SIG-M5 treated with dmso at 0.1 percent for 504 hours (cell line): ENCODE data around the gene PTPRM.

Source experiments
- DNase-seq: peaks from one replicate; lab custom pipeline; 2025; ENCODE audit not compliant: unreplicated experiment; lab: John Stamatoyannopoulos, UW

Gene PTPRM

DNA sequence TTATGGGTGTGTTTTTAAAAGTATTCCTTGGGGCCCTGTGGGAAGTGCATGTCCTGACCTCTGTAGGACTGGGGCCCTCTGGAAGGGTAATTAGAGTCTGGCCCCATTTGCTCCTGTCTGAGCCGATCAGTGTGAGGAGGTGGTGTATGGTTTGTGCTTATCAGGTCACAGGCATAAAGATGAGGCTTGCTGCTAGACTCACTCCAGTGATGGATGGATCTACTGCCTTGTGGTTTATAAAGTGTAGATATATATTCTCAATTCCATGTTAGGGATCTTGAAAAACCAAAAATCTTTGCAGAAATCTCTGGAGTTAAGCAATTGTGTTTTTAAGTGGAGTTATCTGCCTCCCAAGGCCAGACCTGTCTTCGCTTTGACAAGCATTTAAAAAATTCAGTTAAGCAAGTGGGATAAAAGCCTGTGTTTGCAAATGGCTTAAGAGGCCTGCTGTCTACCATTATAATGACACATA is 182.4 kb downstream of the PTPRM start:
- DNase-seq, result no peak

DNA sequence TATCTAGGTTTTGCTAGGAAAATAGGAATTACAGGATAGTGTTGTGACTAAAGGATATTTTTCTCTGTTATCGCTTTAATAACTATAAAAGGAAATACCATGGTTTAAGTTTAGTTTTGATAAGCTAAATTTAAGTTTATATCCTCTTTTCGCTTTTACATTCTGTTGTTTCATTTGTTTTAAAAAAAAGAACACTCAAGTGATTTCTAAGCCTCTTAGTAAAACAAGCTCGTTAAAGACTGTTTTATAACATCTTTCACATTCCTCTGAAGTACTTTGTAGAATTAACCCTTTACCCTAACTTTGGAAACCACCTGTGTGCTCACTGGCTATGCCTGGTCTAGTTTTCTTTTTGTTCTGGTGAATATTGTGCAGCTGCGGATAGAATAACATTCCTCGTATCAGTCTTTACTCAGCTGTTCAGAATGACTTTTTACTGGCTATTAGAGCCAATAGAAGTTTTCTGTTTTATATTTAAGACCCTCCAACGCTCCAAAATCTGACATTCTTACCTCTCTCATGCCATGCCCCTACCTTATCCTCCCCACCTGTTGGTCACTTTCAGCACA is 183.1 kb downstream of the PTPRM start:
- DNase-seq, result no peak

DNA sequence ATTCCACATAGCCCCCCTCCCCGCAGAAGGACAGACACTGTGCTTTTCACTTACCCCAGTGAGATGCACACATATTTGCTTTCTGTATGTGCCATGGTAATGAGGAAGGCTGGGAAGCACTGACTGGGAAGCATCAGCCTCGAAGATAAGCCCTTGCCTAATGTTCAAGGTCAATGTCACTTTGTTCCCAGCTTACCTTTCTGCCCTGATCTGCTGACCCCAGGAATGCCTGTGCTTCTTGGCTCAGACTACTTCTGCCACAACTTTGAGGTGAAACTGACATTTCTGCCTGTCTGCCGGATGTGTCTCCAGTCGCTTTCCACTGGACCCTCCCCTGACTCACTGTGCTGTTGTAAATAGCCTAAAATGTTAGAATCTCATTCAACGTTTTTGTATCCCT is 183.8 kb downstream of the PTPRM start:
- DNase-seq, result no peak

DNA sequence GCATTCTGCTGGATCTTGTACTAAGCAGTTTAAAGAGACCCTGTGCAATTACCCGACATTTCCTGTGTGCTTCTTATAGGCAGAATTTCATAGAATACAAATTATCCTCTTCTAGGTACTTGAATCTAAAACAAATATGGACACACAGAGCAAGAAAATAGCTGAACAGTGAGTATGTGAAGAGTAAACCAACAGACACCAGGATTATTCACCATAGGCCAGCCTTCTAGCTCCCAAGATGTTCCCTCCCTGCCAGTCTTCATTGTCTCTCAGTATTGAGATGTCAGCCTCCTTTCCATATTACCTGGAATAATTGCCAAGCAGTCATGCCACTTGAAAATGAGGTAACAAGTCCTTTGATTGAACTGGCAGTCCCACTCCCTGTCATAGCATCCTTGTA is 187.1 kb downstream of the PTPRM start:
- DNase-seq, result no peak

DNA sequence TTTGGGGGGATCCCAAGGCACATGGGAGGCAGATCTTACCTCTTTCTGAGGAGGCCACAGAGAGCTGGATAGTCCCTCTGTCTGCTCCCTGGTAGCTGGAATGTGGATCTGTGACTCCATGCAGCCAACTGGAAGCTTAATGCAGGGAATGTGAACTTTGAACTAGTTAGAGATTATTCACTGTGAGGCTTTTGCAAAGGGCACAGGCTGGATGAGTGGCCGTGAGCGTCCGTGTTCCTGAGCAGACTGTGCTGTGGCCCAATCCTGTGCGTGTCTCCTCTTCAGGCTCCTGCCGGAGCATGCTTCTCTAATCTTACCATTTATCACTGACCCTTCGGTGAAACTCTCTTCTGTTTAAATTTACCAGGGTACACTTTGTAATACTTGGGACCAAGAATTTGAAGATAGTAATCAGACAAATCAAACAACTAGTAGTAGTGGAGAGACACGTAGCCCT is 187.6 kb downstream of the PTPRM start:
- DNase-seq, result no peak

DNA sequence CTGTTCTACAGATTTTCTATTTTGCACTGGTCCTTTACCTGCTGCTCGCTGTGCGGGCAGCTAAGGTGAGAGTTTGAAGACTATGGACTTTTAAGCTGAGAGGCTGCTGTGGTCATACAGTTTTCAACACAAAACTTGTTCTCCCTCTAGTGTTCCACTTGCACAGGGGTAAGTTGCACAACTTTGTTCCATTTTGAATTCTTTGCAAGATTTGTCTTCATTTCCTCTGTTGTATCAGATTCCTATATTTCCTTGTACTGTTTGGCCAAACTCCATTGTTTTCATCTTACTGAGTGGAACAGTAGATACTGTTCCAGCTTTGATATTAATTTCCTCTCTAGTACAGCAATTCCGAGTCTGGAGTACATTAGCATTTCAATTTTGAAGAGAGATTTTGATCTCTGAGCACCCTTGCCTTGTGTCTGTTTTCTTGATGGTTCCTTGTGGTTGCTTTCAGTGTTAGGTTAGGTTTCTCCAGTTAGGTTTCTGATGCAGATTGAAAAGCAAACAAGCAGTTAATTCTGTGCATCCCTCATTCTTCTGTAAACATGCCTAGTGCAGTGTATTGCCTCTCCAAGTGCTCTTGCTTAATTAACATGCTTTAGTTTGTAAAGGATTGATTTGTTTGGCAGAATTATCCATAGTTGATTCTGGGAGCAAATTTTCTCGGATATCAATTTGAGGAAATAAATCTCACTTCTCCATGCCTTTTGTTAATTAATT is 188.8 kb downstream of the PTPRM start:
- no peak for DNase-seq

DNA sequence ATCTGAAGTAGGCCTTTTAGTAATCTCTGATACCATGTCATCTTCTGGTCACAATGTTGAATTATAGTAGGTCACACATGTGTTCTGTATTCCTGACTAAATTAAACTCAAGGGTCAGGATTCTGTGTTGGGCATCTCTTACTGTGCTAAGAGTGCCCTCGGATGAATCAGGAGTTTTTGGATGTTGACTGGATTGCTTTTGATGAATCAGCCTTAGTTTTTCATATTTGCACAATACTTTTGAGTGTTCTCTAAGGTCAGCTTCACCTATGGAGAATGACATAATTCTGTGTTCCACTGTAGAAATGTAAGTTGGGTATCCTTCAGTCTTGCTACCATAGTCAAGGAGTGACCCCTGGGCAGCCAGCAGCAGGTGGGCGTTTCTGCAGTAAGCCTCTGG is 190.1 kb downstream of the PTPRM start:
- DNase-seq, result no peak

DNA sequence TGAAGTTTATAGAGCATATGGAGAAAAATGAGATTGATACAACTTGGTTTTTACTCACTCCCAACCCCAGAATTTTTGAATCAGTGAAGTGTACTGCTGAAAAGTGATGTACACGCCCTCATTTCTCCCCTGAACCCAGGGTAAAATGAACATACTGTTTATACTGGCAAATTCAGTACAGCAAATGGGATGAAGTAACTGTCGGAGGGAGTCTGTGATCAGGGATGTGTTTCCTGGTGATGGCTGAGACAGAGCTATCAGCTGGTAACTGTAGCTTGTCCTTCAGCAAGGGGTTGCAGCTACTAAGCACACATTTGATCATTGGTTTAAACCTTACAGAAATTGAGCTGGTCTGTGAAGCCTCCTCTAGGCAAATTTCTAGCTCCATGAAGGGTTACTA is 191.6 kb downstream of the PTPRM start:
- no peak for DNase-seq

DNA sequence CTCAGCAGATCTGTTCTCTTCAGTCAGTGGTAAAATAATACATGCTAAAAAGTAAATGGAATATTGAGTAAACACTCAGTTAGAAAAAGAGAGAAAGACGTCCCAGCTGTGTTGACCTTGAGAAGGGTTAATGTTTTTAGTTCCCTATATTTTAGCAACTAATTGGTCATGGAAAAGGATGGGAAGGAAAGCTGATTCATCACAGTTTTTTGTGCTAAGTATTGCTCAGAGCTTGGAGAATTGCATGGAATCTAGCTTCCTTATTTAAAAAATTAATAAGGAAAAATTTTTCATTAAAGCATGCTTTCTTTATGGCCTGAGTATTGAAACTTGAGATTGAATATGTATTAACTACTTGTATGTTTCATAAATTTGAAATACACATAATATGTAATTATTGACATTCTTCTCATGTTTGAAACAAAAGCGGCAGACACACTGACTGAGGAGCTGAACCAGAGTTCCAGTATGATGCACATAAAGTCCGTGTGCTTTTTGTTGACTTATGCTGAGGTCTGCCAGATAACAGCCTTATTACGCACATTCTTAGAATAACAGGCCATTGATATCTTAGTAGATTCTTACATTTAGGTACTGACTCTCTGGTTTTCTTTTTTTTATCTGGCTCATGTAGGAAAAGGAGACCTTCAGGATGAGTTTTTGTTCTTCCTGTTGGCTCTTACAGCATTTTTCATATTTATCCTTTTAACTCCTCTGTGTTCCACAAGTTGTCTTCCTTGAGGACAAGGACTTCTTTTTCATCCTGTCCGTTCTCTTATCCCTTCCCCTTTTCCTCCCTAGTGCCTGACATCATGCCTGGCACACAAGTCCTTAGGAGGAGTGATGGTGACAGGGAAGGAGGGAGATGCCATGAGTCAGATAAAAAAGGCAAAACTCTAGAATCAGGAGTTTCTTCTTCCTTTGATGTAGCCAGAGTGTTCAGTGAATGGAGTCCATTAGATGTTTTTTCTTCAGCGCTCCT is 194.1 kb downstream of the PTPRM start:
- DNase-seq, result no peak

DNA sequence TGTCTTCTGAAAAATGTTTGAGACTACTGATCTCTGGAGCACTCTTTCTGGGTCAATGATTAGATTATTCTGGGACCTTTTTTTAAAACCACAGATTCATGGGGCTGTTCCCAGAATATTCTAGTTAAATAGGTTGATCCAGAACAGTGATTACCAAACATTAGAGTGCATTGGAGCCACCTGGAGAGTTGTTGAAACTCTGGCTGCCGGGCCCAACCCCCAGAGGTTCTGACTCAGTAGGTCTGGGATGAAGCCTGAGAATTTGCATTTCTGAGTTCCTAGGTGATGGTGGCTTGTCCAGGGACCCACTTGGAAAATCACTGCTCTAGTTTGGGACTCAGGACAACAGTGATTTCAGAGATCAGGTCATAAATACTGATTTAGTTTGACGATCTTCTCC is 197.3 kb downstream of the PTPRM start:
- no peak for DNase-seq

DNA sequence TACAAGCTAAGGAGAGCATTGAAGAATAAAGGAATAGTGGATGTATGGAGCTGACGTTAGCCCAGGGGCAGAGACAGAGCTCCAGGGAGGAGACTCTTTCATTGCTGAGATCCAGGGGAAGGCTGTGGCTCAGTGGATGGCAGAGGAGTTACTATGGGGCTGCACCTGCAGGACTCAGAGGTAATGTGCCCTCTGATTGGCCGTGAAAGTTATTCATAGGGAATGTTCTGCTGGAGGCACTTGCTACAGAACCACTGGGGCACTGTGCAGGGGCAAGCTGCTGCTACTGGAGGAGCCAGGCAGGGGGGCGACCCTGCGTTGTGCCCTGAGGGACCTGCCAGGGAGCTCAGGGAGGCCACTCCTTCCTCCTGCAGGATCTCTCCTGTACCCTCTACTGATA is 199.2 kb downstream of the PTPRM start:
- DNase-seq, result no peak

DNA sequence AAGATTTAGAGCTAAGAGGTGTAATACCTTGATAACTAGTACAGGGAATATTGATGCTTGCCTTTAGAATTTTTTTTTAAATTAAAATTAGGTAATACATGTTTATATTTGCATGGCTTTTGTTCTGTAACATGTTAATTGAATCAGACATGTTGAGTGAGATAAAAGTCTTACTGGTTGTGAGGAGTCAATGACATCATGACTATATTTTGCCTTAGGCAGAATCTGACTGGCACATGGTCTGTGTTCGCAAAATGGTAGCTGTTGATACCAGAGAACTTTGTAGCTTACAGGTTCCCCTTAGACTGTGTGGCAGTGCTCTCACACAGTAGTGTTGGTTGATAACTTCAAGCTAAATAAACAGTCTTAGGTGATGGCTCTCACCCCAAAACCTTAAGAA is 199.7 kb downstream of the PTPRM start:
- no peak for DNase-seq

DNA sequence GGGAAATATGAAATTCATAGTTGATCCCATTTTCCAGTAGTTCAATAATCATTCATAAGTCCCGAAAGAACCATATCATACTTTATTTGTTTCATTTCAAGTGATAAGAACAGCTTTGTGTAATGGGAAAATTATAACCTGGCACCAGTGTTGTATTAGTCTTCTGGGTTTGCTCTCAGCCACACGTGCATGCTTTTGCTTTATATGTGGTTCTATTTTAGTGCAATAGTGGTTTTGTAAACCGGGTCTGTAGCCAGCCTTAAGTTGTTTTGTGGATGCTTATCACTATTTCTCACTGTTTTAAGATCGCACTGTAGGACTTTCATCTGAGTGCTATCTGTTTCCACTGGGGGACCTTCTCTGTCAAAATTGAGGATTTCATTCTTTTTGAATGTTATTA is 203.8 kb downstream of the PTPRM start:
- no peak for DNase-seq

DNA sequence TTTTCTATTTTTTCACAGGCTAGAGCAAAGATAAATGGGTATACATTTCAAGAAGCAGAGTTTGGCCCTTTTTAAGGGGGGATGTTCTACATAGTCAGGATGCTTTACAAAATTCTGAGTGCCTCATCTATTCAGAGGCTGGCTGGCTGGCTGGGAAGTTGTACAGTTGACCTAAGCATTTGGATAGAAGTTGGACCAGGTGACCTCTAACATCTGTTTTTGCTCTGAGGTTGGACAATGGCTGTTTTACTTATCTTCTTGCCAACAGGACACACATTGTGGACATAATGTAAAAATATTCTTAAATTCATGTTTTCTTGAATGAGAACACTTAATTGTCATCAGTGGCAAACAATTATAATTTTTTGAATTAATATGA is 205.4 kb downstream of the PTPRM start:
- no peak for DNase-seq

DNA sequence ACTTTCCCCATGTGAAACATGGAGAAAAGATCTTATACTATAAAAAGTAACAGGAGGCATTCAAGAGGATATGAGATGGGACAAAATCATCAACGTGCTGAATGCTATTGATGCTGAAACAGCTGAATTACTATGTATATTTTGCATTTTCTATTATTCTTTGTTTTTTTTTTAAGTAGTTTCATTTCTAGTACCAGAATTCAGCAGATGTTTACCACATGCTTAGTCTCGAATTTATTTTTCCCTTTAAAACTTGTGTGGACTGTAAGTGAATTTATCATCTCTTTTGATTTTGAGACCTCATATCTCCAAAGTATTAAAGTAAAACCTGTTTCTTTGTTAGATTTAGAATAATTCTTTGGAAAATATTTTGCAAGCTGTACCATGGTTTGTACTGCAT is 205.8 kb downstream of the PTPRM start:
- DNase-seq, result no peak

DNA sequence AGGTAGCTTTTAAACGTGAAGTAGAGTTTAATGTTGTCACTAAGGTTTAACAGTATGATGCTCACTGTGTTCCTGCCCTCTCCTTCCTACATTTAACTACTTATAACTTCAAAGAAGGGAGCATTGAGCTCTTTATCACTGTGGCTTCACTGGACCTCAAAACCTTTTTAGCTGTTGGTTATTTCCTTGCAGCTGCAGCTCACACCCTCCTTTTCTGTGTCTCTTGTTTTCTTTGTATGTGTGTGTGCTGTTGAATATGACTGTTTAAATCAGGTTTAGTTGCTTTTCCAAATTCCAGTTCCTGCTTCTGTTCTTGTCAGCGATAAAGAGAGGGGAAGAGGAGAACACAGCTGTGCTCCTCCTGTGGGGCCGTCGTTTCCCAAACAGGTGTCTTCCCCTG is 208.0 kb downstream of the PTPRM start:
- no peak for DNase-seq

DNA sequence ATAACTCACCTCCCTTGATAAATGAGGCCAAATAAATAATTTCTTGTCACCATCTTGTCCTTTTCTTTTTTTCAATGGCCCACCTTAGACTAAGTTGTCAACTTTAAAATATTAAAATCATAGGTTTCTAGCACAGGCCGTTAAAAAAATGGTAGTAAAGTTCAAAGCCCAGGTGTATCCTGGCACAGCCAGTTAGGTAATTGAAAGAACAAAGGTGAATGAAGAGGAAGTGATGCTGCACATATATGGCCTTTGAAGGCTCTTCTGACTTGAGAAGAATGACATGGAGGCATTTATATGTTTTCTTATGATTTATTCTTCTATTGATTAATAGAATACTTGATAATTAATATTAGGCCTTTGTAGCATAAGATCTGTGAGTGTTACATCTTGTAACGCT is 208.7 kb downstream of the PTPRM start:
- DNase-seq, result no peak

DNA sequence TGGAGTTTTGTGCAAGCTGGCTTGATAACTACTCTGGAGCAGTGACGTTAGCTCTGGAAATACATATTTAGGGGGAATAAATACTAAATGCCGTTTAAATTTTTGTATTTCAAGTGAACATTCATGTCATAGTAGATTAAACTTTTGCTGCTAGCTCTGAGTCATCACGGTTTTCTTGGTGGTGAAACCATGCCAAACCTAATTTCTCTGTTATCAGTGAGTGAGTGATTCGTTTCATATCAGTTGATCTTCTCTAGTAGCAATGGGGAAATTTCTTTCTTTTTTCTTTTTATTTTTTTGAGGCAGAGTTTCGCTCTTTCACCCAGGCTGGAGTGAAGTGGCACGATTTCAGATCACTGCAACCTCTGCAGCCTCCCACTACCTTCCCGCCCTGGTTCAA is 211.1 kb downstream of the PTPRM start:
- no peak for DNase-seq

DNA sequence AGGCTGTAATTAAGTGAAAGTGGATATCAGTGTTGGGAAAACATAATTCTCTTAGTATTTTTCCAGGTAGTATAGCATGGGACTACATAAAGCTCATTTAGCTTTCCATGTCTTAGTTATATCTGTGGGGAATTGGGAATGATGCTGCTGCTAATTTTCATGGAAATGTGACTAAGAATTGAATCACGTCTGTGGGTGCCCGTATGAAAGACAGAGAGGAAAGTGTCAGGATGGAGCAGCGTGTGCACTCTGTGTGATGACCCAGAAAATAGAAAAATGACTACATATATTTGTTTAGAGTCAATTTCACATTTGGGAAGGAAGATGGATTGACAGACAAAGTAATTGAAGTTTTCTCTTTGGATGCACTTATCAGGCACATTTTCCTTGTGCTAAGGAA is 212.1 kb downstream of the PTPRM start:
- no peak for DNase-seq

DNA sequence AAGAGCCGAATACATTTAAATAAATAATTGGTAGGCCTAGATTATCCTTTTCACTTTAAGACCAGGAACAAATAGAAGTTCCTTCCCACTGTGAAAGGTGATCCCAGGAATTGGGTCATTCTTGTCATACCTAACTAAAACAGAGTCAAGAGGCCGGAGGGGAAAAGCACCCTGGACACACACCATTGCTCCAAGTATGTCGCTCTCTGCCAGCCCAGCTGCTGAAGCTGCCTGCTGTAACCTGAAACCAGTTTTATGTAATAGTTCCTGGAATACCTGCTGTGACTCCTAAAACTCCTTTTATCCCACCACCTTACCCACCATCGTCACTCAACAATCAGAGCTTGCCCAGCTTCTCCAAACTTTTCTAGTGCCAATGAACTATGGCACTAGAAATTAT is 217.1 kb downstream of the PTPRM start:
- no peak for DNase-seq

DNA sequence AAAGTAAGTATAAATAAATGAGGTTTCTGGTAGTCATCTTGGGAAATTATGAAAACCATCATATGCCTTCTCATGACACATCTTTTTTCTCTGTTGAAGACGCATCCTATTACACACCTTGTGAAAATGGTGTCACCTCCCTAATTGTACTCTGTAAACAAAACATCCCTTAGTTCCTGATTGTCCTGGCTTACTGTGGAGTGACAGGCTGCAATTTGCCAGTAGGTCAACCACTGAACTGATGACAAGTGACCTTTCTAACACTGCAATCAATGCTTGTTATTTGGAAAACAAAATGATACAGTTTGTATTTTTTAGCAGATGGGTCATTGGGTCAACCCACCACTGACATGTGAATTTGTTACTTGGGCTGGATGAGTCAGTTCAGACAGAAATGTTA is 219.5 kb downstream of the PTPRM start:
- no peak for DNase-seq

DNA sequence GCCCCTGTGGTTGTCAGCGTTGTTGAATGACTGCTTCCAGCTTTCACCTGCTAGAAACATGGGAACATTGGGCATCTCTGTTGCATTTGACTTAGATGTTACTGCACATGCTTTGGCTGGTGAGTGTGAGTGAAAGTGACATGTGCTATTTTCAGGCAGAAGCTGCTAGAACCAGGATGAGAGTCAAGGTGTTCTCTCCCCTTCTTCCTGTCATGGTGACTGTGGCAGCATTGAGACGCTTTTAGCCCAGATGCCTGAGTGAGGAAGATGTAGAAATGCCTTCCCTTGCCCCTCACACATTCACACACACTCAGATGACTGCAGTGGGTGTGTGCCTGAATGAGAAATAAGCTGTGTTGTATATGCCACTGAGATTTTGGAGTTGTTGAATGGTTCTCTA is 220.2 kb downstream of the PTPRM start:
- DNase-seq, result no peak
